OCI-M2 (cell line): ENCODE measurements around the gene CYP27B1.

Source experiments
- DNase-seq: peaks from one replicate; lab custom pipeline; 2025; ENCODE audit not compliant: unreplicated experiment; lab: John Stamatoyannopoulos, UW

CYP27B1 gene

DNA sequence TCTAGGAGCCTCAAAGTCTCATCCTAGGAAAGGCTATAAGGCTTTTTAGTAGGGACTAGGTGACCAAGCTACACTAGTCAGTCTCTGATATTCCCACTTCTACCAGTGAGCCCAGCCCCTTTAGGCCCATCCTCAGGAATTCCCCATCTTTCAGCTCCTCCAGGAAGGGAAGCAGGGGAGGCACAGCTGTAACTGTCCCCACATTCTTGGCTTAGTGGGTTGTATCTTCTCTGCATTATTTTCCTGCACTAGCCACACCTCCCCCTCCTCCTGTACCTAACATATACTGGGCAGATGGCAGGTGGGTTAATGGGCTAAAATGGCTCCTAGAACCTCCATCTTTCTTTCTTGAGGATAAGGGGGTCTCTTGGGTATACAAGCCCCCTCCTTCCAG, 424 bp upstream of the CYP27B1 start:
- DNase-seq: no peak

DNA sequence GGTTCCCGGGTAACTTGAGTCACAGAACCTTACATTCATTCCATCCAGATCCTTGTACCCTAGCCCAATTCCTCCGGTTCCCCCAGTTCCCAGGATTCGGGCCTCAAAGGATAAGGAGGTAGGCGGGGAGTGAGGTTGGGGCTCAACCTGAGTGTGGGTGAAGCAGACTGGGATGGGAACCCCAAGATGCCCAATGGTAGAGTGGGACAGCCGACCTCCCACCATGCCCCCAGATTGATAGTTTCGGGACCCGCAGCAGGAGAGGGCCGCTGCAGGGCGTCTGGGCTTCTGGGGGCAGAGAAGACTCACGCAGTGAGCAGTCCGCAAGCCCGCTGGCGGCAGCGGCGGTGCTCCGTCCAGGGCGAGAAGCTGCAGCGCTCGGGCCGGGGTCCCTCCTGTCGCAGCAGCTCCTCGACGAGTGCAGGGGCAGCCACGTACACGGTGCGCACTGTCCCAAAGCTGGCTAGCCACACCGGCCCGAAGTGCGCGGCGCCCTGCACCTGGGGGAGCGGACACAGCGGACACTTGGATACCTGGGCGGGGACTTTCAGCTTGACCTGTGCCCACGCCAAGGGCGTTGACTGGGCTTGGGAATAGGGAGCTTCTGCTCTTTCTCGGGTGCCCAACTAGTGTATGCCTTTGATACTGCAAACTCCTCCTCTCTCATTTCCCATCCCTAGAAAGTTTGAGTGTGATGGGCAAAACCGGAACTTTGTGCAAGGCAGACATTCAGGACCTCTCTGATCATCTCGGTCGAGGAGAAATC, 997 bp downstream of the CYP27B1 start:
- DNase-seq: no peak

DNA sequence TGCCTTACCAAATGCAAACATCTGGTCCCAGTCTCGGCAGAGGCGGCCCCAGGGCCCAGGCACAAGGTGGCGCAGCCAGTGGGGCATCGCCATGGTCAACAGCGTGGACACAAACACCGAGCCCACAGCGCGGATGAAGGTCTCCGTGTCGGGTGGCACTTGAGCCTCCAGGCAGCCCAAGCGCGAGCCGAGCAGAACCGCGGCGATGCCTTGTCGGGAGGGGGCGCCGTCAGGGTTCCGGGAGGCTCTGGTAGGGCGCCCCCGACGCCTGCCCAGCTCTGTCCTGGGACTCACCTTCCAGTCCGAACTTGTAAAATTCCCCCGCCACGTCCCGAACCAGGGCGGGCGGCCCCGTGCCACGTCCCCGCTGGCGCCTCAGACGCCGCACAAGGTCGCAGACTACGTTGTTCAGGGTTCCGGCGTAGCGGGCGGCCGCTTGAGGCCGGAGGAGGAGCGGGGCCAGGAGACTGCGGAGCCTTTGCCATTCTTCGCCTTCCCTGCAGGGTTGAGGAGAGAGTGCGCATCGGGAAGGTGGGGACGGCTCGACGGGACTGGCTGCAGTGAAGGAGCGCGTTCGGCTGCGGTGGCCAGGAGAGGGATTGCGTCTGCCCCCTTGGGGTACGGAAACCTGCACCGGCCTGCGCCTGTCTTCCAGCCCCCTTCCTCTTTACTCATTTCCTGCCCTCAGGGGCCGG, 1.7 kb downstream of the CYP27B1 start:
- no peak for DNase-seq

DNA sequence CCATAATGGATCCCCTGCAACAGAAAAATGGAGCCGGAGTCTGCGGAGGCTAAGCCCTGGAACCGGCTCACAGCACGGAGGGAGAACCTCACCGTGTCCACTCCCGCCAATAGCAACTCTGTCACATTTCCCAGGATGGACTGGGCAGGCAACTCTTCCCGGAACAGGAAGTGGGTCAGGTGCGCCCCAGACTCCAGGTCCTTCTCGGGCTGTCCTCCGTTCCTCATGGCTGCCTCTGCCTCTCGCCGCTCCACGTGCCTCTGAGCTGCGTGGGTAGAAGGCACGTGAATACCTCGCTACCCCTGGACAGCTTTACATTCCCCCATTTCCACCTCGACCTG, 2.2 kb downstream of the CYP27B1 start:
- no peak for DNase-seq

DNA sequence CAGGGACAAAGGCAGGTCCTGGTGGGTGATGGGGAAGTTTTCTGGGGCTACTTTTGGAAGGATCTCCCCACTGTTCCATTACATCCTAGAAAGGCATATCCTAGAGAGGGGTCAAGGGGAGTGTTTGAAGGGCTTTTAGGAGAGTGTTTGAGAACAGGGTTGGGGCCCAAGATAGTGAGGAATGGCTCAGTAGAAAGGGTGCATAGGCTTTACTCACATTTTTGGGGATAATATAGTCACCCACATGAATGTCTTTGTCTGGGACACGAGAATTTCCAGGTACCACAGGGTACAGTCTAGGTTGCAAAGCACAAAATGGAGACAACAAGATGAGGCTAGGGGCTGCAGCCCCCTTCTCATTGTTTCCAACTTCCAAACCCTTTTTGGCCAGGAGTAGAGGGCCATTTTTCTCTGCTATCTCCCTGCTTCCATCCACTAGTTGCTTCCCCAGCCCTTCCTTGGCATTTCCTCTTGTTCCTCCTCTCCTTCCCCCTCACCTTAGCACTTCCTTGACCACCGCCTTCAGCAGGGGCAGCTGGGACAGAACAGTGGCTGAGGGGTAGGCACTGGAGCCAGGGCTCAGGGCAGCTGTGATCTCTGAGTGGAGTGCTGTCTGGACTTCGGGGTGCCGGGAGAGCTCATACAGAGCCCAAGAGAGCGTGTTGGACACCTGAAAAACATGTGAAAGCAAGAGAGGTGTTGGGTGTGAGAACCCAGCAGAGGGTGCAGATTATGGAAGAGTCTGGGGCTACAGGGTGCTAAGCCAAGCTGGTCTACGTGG, 2.8 kb downstream of the CYP27B1 start:
- DNase-seq: no peak

DNA sequence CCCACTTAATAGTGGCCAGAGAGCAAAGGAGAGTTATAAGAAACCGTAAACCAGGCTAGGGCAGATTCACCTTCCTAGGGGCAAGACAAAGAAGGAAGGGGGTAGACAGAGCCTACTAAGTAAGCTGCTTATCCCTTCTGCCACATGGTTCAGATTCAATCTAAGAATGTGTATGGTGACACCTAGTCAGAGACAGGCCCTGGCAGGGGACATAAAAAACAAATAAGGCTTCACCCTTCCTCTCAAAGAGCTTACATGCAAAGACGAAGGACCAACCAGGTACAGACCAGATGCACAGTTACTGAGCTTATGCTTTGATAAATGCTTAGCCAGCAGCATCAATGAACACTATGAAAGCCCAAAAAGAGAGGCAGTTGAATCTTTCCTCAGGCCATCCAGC, 4.4 kb downstream of the CYP27B1 start:
- DNase-seq: no peak

DNA sequence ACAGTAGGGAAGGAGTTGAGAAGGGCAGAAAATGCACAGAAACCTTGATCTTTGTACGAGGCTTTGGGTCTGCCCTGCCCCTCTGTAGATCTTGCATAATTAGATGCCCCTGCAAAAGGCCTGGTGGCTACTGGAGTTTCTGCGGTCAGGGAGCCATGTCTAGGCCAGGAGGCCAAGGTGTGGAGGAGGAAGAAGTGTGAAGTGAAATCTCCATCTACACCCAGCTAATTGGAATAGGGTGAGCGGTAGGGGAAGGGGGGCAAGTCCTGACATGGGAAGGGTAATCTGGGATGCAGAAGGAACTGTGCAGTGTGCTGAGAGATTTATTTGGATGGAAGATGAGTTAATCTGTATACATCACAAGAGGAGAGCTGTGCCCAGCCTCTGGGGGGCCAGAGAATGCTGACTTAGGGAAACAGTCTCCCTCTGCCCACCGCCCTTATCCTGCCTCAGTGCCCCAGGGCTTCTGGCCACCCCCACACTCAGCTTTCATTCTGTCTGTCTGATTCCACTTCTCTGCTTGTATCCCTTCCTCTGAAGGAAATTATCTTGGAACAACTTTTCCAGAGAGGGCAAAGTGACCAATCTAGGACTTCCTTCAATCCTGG, 5.4 kb downstream of the CYP27B1 start:
- DNase-seq: no peak

DNA sequence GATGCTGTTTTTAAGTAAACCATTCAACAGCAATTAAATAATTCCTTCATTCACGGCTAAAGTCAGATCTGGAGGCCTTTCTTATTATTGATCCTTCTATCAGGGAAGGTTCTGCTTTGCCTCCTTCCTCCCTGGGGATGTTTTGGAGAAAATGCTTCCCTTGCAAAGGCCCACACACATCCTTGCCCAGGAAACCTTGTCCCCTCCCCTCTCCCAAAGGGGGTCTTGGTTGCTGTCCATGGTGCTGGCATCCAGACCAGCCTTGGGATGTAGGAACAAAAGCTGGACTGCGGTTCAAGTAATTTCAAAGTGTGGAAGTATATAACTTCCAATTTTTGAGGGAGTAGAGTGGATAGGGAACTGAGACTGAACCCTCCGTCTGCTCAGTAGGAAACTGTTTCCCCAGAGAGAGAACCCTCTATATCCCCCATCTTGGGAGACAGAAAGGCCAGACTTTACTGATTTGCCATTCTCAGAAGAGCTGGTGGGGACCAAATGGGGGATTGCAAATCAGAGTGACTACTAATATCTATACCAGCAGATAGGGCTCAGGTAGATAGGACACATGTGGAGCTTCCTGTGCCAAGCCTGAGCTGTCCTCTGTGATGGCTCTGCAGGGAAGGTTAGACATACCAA, 6.4 kb downstream of the CYP27B1 start:
- no peak for DNase-seq

DNA sequence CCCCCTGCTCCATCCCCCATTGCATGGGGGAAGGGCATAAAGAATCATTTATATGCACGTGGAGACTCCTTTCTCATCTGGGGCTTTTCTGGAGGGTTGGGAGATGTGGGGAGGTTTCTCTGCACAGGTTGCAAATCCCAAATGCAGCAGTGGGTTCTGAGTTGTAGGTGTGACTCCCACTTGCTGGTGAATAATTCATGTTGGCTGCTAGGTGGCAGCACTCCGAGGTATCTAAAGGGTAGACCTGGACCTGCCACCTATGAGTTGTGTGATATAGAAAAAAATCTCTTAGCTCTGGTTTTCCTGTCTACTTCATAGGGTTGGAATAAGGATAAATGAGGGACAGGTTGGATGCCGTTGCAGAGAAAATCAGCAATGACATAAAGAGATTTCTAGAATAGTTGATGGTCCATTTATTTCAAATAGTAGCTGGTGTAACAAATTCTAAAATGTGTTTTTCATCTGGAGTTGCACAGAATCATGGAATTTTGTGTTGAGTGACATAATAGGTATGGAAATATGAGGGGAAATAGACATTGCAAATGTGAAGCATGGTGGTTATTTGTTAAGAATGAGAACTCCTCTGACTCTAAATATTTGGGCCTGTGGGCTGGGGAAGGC, 7.4 kb downstream of the CYP27B1 start:
- no peak for DNase-seq

DNA sequence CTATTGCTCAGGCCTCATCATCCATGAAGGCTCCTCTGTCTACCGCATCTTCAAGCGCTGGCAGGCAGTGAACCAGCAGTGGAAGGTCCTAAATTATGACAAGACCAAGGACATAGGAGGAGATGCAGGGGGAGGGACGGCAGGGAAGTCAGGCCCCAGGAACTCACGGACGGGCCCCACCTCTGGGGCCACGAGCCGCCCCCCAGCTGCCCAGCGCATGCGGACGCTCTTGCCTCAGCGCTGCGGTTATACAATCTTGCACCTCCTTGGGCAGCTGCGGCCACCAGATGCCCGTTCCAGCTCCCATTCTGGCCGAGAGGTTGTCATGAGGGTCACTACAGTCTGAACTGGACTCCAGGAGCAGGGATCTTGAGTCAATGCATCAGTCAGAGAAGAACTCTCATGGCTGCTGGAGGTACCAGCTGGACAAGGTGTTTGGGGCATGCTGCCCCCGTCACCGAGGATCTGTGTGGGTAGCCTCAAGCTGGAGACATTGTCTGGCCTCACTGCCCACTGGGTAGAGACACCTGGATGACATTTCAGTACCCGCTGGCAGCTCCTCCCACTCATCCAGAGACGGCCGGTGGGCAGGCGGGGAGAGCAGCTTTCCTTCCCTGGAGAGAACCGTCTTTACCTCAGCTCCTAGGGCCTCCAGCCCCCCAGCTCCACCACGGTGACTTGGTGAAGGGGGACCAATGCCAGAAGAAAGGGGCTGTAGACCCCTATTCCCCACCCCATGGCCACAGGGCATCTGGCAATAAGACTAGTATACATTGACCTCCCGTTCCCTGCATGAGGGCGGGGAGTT, 8.1 kb downstream of the CYP27B1 start:
- no peak for DNase-seq

DNA sequence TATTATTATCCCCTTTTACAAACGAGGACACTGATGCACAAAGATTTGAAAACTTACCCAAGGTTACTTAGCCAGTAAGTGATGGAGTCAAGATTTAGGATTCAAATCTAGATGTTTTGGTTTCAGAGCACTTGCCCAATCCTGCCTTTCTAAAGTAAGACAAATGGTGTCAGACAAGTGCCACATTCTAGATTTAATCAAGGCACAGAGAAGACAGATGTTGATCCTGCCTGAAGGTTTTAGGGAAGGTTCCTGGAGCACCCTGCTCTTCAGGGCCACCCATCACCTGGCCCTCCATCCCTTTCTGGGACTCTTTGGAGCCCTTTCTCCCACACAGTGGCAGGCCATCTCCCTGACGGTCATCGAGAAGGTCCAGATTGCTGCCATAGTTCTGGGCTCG, 9.1 kb downstream of the CYP27B1 start:
- DNase-seq: no peak

DNA sequence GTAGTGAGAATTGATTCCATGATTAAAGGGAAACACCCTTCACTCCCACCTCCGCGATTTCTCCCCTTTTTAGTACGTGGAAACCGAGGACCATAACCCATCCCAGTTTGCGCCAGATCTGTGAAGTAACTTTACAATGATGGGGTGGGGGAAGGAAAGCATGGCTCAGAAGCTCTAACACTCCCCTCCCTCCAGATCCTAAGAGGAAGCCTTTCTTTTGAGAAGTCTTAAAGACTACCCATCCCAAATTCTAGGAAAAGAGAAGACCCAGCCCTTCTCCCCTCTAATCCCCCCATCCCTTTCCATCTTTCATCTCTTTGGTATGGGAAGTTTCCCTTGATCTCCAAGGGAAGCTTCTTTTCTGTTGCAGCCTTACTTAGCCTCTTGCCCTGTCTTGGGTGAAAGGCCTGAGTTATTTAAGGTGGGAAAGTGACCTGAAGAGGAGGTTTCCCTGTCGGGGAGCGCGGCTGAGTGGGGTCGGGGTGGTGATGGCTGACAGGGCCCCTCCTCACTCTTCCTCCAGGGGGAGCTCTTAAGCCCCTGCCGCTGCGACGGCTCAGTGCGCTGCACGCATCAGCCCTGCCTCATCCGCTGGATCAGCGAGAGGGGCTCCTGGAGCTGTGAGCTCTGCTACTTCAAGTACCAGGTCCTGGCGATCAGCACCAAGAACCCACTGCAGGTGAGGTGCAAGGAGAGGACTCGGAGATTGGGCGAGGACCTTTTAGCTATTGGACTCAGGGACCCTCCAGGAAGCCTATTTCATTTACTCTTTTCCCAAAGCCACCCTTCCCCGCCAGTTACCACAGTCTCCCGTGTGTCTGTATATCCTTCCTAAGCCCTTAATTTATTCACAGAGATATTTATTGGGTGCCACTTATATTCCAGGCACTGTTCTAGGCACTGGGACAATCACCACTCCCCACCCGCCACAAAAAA, 10.2 kb downstream of the CYP27B1 start:
- DNase-seq: no peak

DNA sequence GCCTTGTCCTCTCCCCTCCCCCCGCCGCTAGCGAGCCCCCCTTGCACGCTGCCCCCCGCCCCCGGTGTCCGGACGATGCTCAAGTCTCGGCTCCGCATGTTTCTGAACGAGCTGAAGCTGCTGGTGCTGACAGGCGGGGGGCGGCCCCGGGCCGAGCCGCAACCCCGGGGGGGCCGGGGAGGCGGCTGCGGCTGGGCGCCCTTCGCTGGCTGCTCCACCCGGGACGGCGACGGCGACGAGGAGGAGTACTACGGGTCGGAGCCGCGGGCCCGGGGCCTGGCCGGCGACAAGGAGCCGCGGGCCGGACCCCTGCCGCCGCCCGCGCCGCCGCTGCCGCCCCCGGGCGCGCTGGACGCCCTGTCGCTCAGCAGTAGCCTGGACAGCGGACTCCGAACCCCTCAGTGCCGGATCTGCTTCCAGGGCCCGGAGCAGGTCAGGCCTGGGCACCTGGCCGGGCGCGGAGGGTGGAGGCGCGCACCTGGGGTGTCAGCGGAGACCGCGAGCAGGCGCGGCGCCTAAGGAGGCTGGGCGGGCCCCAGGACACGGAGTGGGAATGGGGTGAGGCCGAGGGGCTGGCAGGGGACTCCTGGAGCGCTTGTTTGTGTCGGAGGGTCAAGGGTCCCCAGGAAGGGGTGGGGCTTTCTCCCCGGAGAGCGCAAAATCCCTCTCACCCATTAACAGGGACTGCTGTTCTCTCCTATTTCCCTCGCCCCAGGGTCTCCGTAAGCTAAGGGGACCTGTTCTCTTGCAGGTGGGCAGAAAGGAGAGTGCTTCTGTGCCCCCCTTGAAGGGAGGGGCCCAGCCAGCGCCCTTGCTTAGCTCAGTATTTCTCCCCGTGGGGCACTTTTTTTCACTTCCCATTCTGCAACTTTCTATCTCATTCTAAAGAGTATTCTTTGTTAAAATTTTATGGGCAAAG, 11.2 kb downstream of the CYP27B1 start:
- no peak for DNase-seq

DNA sequence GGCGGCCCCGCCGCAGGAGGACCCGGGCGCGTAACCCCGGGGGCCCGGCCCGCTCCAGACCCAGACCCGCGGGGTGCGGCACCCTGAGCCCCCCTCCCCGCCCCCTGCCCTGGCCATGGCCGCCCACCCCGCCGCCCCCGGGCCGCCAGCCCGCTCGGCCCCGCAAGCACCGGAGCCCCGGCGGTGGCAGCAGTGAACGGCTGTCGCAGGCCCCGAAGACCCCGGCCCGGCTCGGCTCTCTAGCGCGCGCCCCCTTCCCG, 11.8 kb downstream of the CYP27B1 start:
- DNase-seq: no peak

DNA sequence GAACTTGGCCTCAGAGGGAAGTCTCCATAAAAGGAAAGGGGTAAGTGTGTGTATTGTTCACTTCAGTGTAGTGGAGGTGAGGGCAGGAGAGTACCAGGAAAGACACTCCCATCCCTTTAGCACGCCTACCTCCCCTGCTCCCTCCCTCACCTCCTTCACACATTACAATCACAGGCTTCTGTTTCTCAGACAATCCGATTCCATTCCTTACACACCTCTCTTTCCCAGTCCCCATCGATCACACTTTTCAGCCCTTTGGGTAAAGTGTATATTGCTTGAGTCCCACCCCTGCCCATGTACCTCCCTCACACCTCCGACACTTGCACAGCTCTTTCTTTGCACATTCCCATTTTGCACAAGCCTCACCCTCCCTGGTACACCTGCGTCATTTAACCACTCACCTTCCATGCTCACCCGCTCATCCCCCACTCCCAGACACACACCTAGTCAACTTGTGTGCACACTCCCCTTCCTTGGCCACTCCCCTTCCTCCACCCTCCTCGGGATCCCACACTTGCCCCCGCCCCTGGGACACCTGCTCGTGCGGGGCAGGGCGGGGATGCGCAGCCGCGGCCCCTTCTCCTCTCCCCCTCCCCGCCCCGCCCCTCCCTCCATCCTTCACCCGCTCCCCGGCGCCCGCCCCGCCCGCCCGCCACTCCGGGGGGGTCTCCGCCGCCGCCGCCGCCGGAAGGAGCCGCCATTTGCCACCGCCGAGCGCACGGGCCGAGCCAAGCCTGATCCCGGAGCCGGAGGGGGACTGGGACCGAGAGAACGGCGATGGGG, 12.3 kb downstream of the CYP27B1 start, which contains the start of gene MARCHF9:
MARCHF9 (plus strand) TSS at position 693 of the 783 bp plus-strand sequence. CDS start 426 bp downstream, outside the sequence.
- DNase-seq: no peak

DNA sequence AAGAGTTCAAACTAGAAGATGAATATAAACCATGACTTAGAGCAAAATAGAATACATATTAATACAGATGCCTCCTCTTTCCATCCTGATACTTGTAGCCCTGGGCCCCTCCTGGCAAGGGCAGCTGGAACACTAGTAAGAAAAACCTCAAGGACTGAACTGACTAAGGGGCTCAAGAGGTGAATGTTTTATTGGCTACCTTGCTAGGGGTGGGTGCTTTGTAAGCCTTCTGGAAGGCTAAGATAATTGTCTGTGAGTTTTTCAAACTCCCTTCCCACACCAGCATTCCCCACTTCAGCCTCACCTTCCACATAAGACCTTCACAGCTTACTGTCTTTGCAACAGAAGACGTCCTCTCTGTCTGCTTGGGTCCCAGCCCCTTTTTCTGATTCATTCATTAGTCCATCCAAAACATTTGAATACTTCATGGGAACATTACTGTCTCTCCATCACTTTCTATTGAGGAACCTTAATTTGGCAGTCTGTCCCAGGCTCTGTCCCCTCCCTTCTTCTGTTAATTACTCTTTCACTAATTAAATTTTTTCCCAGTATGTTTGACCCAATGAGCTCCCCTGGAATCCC, 13.0 kb downstream of the CYP27B1 start:
- no peak for DNase-seq

DNA sequence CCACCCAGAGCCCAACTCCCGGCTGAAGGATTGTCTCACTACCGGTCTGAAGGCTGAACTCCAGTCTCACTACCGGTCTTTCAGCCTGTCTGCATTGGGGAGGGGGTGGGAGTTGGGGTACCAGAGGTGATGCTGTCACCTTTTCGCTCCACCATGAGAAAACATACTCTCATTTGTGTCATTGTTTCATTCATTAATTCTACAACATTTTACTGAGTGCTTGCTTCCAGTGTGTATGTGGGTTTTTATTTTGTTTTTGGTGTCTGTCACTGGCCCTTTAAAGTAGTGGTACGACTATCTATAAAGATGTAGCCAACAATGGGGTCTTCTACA, 14.2 kb downstream of the CYP27B1 start:
- no peak for DNase-seq
